Mucosa of descending colon (tissue), 3 donors: ENCODE data around the gene DTX4. TPM values are rescaled to one million over a fixed set of nuclear protein-coding genes. Genes with fewer than 3 reads are reported as not detected.

Source experiments
- ATAC-seq: fragments of 200-7000 bp; cut with Tn5 transposase; one replicate; pipeline ENCODE4 v1.9.1; 2020; ENCODE audit warnings: mild to moderate bottlenecking, moderate library complexity
- DNase-seq, 3 donors: peaks; one replicate each; pipeline ENCODE4 v3.0.0-alpha.2; 2020
- H3K36me3 ChIP-seq: fragments of 200-600 bp; one replicate; pipeline ENCODE4 v1.8.0; 2021; ENCODE audit warnings: low read depth, mild to moderate bottlenecking
- H3K4me1 ChIP-seq: fragments of 200-600 bp; one replicate; pipeline ENCODE4 v1.8.0; 2021; ENCODE audit warnings: low read depth, mild to moderate bottlenecking
- H3K4me3 ChIP-seq: fragments of 200-600 bp; one replicate; pipeline ENCODE4 v1.8.0; 2021; ENCODE audit warnings: mild to moderate bottlenecking
- H3K9me3 ChIP-seq: fragments of 200-600 bp; one replicate; pipeline ENCODE4 v1.8.0; 2021; ENCODE audit warnings: mild to moderate bottlenecking
- CTCF ChIP-seq: fragments of 200-600 bp; IDR thresholded peaks from one replicate; pipeline ENCODE4 v1.8.0; 2022; ENCODE audit warnings: antibody characterized with exemption, mild to moderate bottlenecking
- intact Hi-C, 2 donors: fragments of 100-400 bp; cut with DNase I in 1 of 2; cut with micrococcal nuclease in 1 of 2; formaldehyde crosslinking; loops; one replicate each; pipeline versions ENCODE4 v1.11.0 to v1.11.1; 2022; cut with DNase I, micrococcal nuclease
- total RNA-seq, 3 donors: library from RNA; stranded (reverse); fragmentation: NEBNext Ultra II Directional in 2 of 3; extraction: Animal tissue kit (Norgen Biotek cat#: 25700) in 2 of 3; gene quantifications; one replicate each; pipeline versions ENCODE4 v1.2.1 to v1.2.4, GENCODE V29; 2021 to 2023
- donor health status: DM: no; HTN: no; CAD: no; lungs with moderate emphysema.
- donor health status: DM: no; HTN: no; CAD: no.
- donor health status: DM: no; HTN: yes; CAD: no.

The DTX4 gene
- total RNA-seq, 3 donors from 2014 or later: 37.4 to 95.7 (median 53.8) TPM

GRCh38 chr11:59199546-59200422 is 27.9 kb downstream of the DTX4 start:
- H3K4me3 ChIP-seq: no peak overlapping the region
- intact Hi-C loops: no loop called here
- ATAC-seq: no peak
- H3K4me1 ChIP-seq: peaks cover 3% of the 10 kb centered on the region
- no peaks in the 10 kb centered on the region for H3K9me3 ChIP-seq
- no peak for DNase-seq
- H3K36me3 ChIP-seq: peaks cover 8% of the 10 kb centered on the region
- no peak for TF ChIP-seq CTCF

GRCh38 chr11:59200423-59200746 is 28.5 kb downstream of the DTX4 start:
- intact Hi-C loops: no loop called here
- Histone ChIP-seq H3K4me1 (peaks cover 3% of the 10 kb centered on the region), H3K9me3 (no peaks in the 10 kb centered on the region), H3K36me3 (peaks cover 6% of the 10 kb centered on the region), H3K4me3 (no peak overlapping the region)
- no peak for TF ChIP-seq CTCF
- ATAC-seq: no peak
- DNase-seq: no peak

GRCh38 chr11:59201353-59201752 is 29.4 kb downstream of the DTX4 start:
- H3K4me3 ChIP-seq: no peak overlapping the region
- ATAC-seq (peak; percentile 57), DNase-seq (peak in 1 of 3 donors; percentile 28)
- H3K4me1 ChIP-seq: peaks cover 3% of the 10 kb centered on the region
- intact Hi-C loops: no loop called here
- H3K36me3 ChIP-seq: peaks cover 6% of the 10 kb centered on the region
- TF ChIP-seq CTCF: no peak
- no peaks in the 10 kb centered on the region for H3K9me3 ChIP-seq

GRCh38 chr11:59204746-59205145 is 32.8 kb downstream of the DTX4 start:
- H3K9me3 ChIP-seq: no peaks in the 10 kb centered on the region
- H3K36me3 ChIP-seq: peaks cover 6% of the 10 kb centered on the region
- ATAC-seq (no peak), DNase-seq (no peak)
- no peak overlapping the region for H3K4me3 ChIP-seq
- intact Hi-C loops: no loop called here
- peaks cover 3% of the 10 kb centered on the region for H3K4me1 ChIP-seq
- no peak for TF ChIP-seq CTCF

- Histone ChIP-seq H3K4me3 (no peak overlapping the region), H3K9me3 (no peaks in the 10 kb centered on the region), H3K36me3 (peaks cover 6% of the 10 kb centered on the region), H3K4me1 (peaks cover 3% of the 10 kb centered on the region)
- ATAC-seq: no peak
- TF ChIP-seq CTCF: no peak
- no peak for DNase-seq
- intact Hi-C loops: loop anchor here in 1 of 2 donors (1.0 kb wide), 1 partner anchor 34 kb away; no protein-coding TSS in a partner anchor
These were observed 33.7 kb downstream of the DTX4 start for GRCh38 chr11:59205648-59206047.
